ENCODE results near the gene USP54. TPM values are rescaled to one million over a fixed set of nuclear protein-coding genes. Genes with fewer than 3 reads are reported as not detected.
"Not testable (repeated sequence)": the region's sequence is repeated elsewhere in the genome, so short reads cannot be mapped to it uniquely, and the experiment has no call there.

The USP54 gene
- 1 to 10 TPM; 3.4 to 4.1 TPM for total RNA-seq

- H3K36me3 Mint-ChIP-seq = peaks cover 2% of the 10 kb centered on the region
- H3K9me3 Mint-ChIP-seq = peaks cover 1% of the 10 kb centered on the region
- H3K4me1 Mint-ChIP-seq = peaks cover 13% of the 10 kb centered on the region
- H3K27me3 Mint-ChIP-seq = no peaks in the 10 kb centered on the region
- POLR2A ChIA-PET = interaction anchor here (1.8 kb wide), 1 partner anchor 35 kb away, joined by 5 read pairs; no protein-coding TSS in a partner anchor
- peak within 1 kb of the TSS; percentile 61 for H3K4me3 Mint-ChIP-seq
- peak within 1 kb of the TSS; percentile 66 for H3K27ac Mint-ChIP-seq
- ATAC-seq (ENCODE audit: low read depth) = peak; percentile 74
- no peak for DNase-seq
Observed at GRCh38 chr10:73590881-73591799, at the start of gene USP54. Gene USP54, minus strand, starts transcription at chr10:73591342. Its CDS starts 15,684 bp downstream, at chr10:73575658.

GRCh38 chr10:73639286-73639685, 48.1 kb upstream of the USP54 start:
- Mint-ChIP-seq H3K4me1 (peaks cover 14% of the 10 kb centered on the region), H3K27ac (no peak overlapping the region), H3K9me3 (no peaks in the 10 kb centered on the region), H3K36me3 (no peaks in the 10 kb centered on the region), H3K4me3 (no peak overlapping the region), H3K27me3 (peaks cover 5% of the 10 kb centered on the region)
- no peak for ATAC-seq (ENCODE audit: low read depth)
- POLR2A ChIA-PET = no interaction called here
- no peak for DNase-seq

GRCh38 chr10:73635781-73636180, 44.6 kb upstream of the USP54 start:
- no peaks in the 10 kb centered on the region for H3K9me3 Mint-ChIP-seq
- POLR2A ChIA-PET = no interaction called here
- peaks cover 3% of the 10 kb centered on the region for H3K27me3 Mint-ChIP-seq
- no peaks in the 10 kb centered on the region for H3K36me3 Mint-ChIP-seq
- peaks cover 2% of the 10 kb centered on the region for H3K4me1 Mint-ChIP-seq
- no peak overlapping the region for H3K27ac Mint-ChIP-seq
- no peak overlapping the region for H3K4me3 Mint-ChIP-seq
- DNase-seq = no peak
- no peak for ATAC-seq (ENCODE audit: low read depth)

- no peak for ATAC-seq (ENCODE audit: low read depth)
- Mint-ChIP-seq H3K27me3 (peaks cover 2% of the 10 kb centered on the region), H3K4me1 (peaks cover 2% of the 10 kb centered on the region), H3K9me3 (no peaks in the 10 kb centered on the region), H3K4me3 (no peak overlapping the region), H3K36me3 (no peaks in the 10 kb centered on the region), H3K27ac (no peak overlapping the region)
- no peak for DNase-seq
- POLR2A ChIA-PET = no interaction called here
Observed at GRCh38 chr10:73634421-73634820, 43.3 kb upstream of the USP54 start.

GRCh38 chr10:73629165-73629564, 38.0 kb upstream of the USP54 start:
- Mint-ChIP-seq H3K27me3 (no peaks in the 10 kb centered on the region), H3K9me3 (no peaks in the 10 kb centered on the region), H3K4me3 (no peak overlapping the region), H3K36me3 (peaks cover 2% of the 10 kb centered on the region), H3K4me1 (peaks cover 20% of the 10 kb centered on the region), H3K27ac (no peak overlapping the region)
- DNase-seq (no peak), ATAC-seq (ENCODE audit: low read depth) (no peak)
- POLR2A ChIA-PET = interaction anchor here (1.0 kb wide), 1 partner anchor 271 kb away, joined by 4 read pairs; the partner anchor contains the start of gene CFAP70

GRCh38 chr10:73628405-73628804, 37.3 kb upstream of the USP54 start:
- Mint-ChIP-seq H3K27me3 (no peaks in the 10 kb centered on the region), H3K4me3 (no peak overlapping the region), H3K9me3 (no peaks in the 10 kb centered on the region), H3K27ac (no peak overlapping the region), H3K4me1 (peaks cover 20% of the 10 kb centered on the region), H3K36me3 (peaks cover 2% of the 10 kb centered on the region)
- POLR2A ChIA-PET = interaction anchor here (0.6 kb wide), 1 partner anchor 132 kb away, joined by 5 read pairs; no protein-coding TSS in a partner anchor
- ATAC-seq (ENCODE audit: low read depth) (no peak), DNase-seq (no peak)

- Mint-ChIP-seq H3K27ac (peak overlapping the region; percentile 25), H3K27me3 (no peaks in the 10 kb centered on the region), H3K36me3 (peaks cover 2% of the 10 kb centered on the region), H3K4me1 (peaks cover 20% of the 10 kb centered on the region), H3K4me3 (no peak overlapping the region), H3K9me3 (no peaks in the 10 kb centered on the region)
- POLR2A ChIA-PET = no interaction called here
- DNase-seq = no peak
- no peak for ATAC-seq (ENCODE audit: low read depth)
Observed at GRCh38 chr10:73627300-73627699, 36.2 kb upstream of the USP54 start.

GRCh38 chr10:73625884-73626752, 35.0 kb upstream of the USP54 start:
- H3K4me1 Mint-ChIP-seq = peaks cover 20% of the 10 kb centered on the region
- no peaks in the 10 kb centered on the region for H3K27me3 Mint-ChIP-seq
- peak overlapping the region; percentile 100 for H3K4me3 Mint-ChIP-seq
- POLR2A ChIA-PET = interaction anchor here (0.6 to 1.4 kb wide), 10 partner anchors 17 to 380 kb away, joined by 3 to 11 read pairs (median 4); partner anchors contain the start of gene PPP3CB
- peak overlapping the region; percentile 99 for H3K27ac Mint-ChIP-seq
- peak; percentile 89 for DNase-seq
- H3K36me3 Mint-ChIP-seq = peaks cover 2% of the 10 kb centered on the region
- no peaks in the 10 kb centered on the region for H3K9me3 Mint-ChIP-seq
- ATAC-seq (ENCODE audit: low read depth) = peak; percentile 95

GRCh38 chr10:73625004-73625883, 34.1 kb upstream of the USP54 start:
- Mint-ChIP-seq H3K36me3 (peaks cover 2% of the 10 kb centered on the region), H3K4me3 (peak overlapping the region; percentile 100), H3K9me3 (no peaks in the 10 kb centered on the region), H3K27ac (peak overlapping the region; percentile 99), H3K4me1 (peaks cover 20% of the 10 kb centered on the region), H3K27me3 (no peaks in the 10 kb centered on the region)
- peak; percentile 38 for DNase-seq
- POLR2A ChIA-PET = interaction anchor here (0.6 to 1.4 kb wide), 9 partner anchors 18 to 379 kb away, joined by 3 to 11 read pairs (median 4); partner anchors contain the start of gene PPP3CB
- ATAC-seq (ENCODE audit: low read depth) = peak; percentile 68

GRCh38 chr10:73623056-73623455, 31.9 kb upstream of the USP54 start:
- no peak overlapping the region for H3K27ac Mint-ChIP-seq
- DNase-seq (no peak), ATAC-seq (ENCODE audit: low read depth) (no peak)
- H3K36me3 Mint-ChIP-seq = peaks cover 2% of the 10 kb centered on the region
- no peaks in the 10 kb centered on the region for H3K27me3 Mint-ChIP-seq
- H3K4me3 Mint-ChIP-seq = no peak overlapping the region
- no peaks in the 10 kb centered on the region for H3K9me3 Mint-ChIP-seq
- peaks cover 20% of the 10 kb centered on the region for H3K4me1 Mint-ChIP-seq
- POLR2A ChIA-PET = no interaction called here

- H3K9me3 Mint-ChIP-seq; DNase-seq; H3K27me3 Mint-ChIP-seq; H3K4me3 Mint-ChIP-seq; H3K27ac Mint-ChIP-seq; H3K4me1 Mint-ChIP-seq; ATAC-seq (ENCODE audit: low read depth); POLR2A ChIA-PET; H3K36me3 Mint-ChIP-seq: not testable (repeated sequence)
Observed at GRCh38 chr10:73620974-73621373, 29.8 kb upstream of the USP54 start.

- H3K36me3 Mint-ChIP-seq; POLR2A ChIA-PET; H3K4me3 Mint-ChIP-seq; DNase-seq; H3K9me3 Mint-ChIP-seq; H3K27me3 Mint-ChIP-seq; ATAC-seq (ENCODE audit: low read depth); H3K27ac Mint-ChIP-seq; H3K4me1 Mint-ChIP-seq: not testable (repeated sequence)
Observed at GRCh38 chr10:73617143-73617542, 26.0 kb upstream of the USP54 start.

Measured in activated naive CD8-positive, alpha-beta T cell treated with anti-CD3 and anti-CD28 coated beads, Interleukin-2, amount 10 ng/mL, durations not matched to agents 7 days and 5 days (primary cell).